IPS DF 4.7 (cell line): ENCODE data around the gene KLHDC1.

Experiments
- DNase-seq: peaks from one replicate; pipeline ENCODE4 v3.0.0-alpha.2; 2013; ENCODE audit warnings: low spot score; ENCODE audit errors: extremely low read depth

Gene KLHDC1

DNA sequence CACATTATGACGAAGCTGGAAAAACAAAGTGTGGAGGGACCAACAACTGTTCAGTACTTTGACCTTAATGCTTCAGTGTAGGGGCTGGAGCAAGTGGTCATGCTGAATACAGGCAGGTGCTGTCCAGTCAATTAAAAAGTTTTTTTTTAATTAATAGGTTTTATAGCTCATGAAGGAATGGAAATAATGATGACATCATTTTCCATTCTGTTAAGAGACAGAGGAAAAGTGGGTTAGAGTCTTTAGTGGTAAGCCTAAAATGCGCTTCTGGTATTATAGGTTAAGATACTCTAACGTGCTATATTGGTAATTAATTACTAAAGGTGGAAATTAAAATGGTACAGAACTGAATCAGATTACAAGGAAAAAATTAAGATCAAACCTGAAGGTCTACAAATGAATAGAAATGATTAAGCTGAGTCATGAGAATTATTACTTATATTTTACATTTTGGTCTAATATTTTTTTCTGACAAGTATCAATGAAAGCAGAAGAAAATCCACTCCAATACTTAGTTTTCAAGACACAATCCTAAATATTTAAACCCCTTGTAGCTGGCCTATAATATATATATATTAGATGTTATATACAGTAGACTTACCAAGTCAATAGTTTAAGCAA, 90.6 kb downstream of the KLHDC1 start:
- no peak for DNase-seq

GRCh38 chr14:49786315-49786714, 93.4 kb downstream of the KLHDC1 start:
- no peak for DNase-seq

DNA sequence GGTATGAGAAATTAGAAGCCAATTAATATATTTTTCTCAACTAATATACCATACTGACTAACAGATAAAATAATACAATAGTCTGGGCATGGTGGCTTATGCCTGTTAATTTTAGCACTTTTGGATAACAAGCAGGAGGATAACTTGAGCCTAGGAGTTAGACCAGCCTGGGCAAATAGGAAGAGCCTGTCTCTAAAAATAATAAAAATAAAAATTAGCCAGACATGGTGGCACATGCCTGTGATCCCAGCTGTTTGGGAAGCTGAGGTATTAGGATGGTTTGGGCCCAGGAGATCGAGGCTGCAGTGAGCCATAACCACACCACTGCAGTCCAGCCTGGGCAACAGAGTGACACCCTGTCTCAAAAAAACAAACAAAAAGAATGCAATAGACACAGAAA, 99.7 kb downstream of the KLHDC1 start:
- DNase-seq = no peak

DNA sequence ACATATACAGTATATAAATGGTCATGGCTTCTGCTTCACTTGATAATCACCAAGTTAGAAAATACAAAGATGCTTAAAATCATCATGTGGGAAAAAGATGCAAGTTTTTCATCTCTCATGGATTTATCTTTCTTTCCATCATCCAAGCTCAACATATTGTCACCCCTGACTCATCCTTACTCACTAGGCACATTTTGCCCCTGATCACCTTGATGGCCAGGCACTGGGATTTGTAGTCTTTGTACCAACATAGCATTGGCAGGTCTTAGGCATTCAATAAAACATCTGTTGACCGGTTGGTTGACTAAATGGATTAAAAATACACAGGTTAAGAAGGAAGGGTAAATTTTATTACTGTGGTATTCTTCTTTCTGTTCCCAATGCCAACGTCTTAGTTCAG, 103.1 kb downstream of the KLHDC1 start:
- DNase-seq = no peak
